Stimulated activated CD4-positive, alpha-beta T cell treated with anti-CD3 and anti-CD28 coated beads, Interleukin-2, amount 100 ng/mL, for 48 hours (primary cell): ENCODE data around the gene NFX1.

ENCODE experiments used
- DNase-seq, 2 donors: peaks; one replicate each; pipeline ENCODE4 v3.0.0-alpha.2; 2020

The NFX1 gene

GRCh38 chr9:33267151-33267767 lies 23.1 kb upstream of the NFX1 start:
- no peak for DNase-seq

- DNase-seq, result no peak
Measured at GRCh38 chr9:33270146-33270545, 20.2 kb upstream of the NFX1 start.

DNA sequence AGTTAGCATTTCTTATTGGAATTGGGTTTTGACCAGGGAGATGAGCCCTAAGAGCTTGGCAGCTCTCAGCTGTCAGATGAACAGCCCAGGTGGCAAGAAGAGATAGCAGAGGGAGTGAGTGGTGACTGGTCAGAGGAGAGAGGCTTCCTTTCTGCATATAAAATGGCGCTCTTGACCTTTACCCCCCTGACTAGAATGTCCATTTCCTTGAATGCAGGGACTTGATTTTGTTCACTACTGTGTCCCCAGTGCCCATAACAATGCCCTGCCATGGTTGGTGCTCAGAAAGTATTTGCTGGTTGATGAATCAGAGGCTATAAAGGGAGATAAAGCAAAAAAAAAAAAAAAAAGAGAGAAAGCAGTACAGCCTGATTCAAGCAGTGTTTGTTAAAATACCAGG lies 18.3 kb upstream of the NFX1 start:
- no peak for DNase-seq

DNA sequence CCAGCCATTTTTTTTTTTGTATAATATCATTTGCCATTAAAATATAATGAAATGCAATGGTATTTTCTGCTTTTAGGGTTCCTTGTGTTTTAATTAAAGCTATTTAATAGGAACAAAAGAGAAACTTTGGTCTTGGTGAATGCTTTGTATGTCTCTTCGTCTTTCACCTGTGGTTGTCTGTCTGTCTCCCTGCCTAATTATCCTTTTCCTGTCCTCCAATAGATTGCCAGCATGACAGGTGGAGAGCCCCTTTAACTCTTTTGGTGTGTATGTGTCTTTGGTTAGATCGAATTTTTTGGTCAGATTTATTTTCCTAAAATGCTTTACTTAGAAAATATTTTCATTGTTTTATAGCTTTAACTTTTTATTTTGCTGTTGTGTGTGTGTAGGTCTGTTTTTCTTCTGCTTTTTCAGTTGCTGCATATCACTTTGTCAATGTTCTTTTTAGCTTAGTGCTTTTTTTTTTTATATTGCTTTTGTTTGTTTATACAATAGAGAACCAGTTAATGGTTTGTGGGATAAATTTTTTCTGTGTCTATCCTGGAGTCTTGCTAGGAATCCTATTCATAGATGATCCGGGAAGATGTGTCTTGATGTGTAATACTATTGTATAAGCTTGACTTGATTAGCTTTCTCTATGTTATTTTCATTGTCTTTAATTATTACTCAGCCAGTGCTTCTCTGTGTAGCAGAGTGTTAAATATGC lies 16.9 kb upstream of the NFX1 start:
- DNase-seq, result no peak

DNA sequence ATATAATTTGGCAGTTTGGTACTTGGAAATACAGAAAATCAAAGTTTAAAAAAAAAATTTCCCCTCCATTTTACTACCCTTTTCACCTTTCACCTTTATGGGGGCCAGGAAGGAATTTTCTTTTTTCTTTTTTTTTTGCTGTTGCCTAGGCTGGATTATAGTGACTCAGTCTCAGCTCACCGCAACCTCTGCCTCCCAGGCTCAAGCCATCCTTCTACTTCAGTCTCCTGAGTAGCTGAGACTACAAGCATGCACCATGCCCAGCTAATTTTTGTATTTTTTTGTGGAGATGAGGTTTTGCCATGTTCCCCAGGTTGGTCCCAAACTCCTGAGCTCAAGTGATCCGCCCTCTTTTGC lies 16.4 kb upstream of the NFX1 start:
- DNase-seq, result no peak

- no peak for DNase-seq
Measured at GRCh38 chr9:33277484-33277883, 12.8 kb upstream of the NFX1 start.

DNA sequence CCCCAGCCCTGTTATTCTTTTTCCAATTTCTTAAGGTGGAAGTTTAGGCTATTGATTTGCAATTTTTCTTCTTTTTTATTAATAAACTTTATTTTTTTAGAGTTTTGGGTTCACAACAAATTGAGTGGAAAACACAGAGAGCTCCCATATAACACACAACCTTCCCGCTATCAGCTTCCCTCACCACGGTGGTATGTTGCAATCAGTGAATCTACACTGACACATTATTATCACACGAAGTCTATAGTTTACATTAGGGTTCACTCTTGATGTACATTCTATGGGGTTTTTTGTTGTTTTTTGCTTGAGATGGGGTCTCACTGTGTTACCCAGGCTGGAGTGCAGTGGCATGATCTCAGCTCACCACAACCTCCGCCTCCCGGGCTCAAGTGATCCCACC lies 4.8 kb upstream of the NFX1 start:
- DNase-seq, result no peak

GRCh38 chr9:33287087-33287490 lies 3.2 kb upstream of the NFX1 start:
- DNase-seq, result peak in 1 of 2 donors; percentile 38

DNA sequence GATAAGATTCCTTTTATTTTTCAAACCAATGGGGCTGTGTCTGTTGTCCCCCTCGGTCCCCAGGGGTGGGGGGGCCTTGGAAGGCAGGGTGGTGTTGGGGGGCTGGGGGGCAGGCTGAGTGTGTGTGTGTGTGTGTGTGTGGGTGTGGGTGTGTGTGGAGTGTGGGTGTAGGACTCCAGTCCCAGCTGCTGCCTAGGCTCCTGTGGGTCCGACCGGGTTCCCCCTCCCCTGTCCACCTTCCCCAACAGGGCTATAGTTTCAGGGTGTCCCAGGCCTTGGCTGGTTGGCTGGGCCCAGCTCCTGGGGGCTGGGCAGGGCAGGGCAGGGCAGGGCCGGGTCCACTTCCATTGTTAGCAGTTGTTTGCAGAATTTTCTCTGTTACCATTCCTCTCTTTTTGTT lies 2.1 kb upstream of the NFX1 start:
- no peak for DNase-seq

DNA sequence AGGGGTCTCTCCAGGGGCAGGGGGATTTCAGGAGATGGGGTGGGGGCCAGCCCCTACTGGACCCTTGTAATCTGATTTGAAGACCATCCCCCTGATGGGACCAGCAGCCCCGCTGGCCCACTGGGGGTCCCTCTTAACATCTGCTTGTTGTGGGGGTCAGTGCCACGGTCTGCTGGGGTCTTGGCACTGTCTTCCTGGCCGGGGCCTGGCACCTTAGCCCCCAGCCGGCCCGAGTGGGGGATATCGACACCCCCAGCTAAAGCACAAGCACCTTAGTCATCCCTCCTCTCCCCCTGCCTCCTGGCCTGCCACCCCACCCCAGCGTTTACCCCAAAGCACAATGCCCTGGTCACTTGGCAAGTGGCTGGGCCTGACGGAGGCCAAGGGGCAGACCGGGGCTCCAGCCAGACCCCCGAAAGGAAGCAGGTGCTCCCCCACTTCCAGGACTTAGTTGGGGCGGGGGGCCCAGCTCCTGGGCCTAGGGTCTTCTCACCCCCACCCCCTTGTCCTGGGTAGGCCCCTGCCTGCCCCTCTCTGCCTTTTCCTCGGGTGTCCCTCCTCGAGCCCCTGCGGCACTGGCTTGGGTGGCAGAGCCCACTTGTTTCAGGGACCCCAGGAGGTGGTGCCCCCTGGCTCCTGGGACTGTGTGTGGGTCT lies 1.4 kb upstream of the NFX1 start:
- no peak for DNase-seq

- DNase-seq, result no peak
Measured at GRCh38 chr9:33289496-33289895, 820 bp upstream of the NFX1 start.

DNA sequence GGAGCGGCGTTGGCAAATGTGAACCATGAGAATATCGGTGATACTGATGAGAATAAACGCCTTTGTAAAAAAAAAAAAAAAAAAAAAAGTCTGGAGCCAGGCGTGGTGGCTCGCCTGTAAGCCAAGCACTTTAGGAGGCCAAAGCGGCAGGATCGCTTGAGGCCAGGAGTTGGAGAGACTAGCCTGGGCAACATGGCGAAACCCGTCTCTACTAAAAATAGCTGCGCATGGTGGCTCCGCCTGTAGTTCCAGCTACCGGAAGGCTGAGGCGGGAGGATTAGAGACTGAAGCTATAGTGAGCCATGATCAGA lies 425 bp upstream of the NFX1 start:
- DNase-seq, result no peak

- no peak for DNase-seq
Measured at GRCh38 chr9:33291031-33291397, 698 bp downstream of the NFX1 start.

DNA sequence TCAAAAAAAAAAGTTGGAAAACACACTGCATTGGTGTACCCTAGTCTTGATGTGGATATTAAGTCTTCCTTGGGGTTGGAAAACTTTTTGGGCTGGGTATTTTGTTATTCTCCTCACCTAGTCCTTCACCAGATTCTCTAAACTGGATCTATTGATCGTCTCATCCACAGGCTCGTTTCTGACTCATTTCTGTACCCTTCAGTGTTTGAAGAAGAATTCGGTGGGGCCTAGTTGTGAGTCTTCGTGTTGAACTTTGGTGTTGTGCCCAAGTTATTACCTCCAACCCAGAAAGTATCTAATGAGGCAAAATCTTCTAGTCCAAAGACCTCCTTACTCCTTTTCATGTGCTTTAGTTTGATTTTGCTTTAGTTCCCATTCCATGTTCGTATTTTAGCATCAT lies 1.6 kb downstream of the NFX1 start:
- DNase-seq, result no peak

DNA sequence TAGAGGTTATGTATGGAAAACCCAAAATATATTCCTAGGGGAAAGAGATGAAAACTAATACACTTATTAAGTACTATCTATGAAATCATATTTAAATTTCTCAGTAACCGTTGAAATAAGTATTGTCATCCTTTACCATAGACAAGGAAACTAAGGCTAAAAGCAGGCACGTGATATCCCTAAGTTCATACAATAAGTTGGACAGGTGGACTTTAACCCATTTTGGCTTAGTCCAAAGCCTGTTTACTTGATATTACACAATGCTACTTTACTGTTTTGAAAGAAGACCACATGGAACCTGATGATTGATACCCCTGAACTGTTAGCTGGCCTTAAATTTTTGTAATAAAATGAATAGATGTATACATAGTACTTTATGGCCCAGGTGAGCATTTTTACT lies 3.5 kb downstream of the NFX1 start:
- DNase-seq, result no peak

GRCh38 chr9:33294670-33295432 lies 4.5 kb downstream of the NFX1 start:
- DNase-seq, result no peak

DNA sequence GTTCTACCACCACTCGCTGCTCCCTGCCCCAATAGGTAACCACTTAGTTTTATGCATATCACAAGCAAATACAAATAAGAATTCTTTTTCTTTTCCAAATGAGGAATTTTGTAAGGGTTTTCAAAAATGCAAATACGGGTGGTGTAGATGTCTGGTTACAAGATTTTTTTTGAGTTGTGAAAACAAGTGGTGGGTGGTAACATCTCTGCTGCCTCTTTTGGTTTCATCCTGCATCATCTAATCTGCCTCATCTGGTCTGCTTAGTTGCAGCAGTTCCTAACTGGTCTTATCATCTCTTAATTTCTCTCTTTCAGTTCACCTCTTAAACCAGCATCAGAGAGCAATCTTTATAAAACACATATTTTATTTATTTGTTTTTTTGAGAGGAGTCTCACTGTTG lies 5.3 kb downstream of the NFX1 start:
- no peak for DNase-seq

DNA sequence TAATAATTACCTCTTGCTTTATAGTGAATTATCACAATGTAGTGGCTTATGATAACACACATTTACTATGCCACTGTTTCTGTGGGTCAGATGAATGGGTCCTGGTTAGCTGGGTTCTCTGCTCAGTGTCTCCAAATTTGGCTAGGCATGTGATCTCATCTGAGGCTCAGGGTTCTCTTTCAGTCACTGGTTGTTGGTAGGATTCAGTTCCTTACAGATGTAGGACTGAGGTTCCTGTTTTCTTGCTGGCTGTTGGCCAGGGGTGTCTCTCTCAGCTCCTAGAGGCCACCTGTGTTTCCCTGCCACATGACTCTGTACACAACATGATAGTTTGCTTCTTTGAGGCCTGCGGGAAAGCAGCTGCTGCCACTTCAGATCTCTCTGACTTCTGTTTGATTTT lies 7.1 kb downstream of the NFX1 start:
- DNase-seq, result no peak

DNA sequence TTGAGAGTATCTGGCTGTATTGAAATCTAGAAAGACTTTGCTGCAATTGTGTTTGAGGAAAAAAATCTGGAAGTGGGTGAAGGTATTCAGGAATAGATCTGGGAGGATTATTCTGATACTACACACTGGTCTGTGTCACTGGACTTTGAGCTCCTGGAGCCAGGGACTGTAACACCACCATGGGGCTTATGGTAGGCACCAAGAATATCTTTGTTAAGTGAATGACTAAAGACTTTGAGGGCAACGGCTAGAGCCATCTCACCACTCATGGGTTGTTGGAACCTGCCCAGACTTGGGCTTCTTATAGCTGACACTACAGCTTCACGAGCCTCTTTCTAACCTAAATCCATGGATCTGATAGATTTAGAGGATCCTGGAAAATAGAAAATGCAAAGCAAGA lies 10.2 kb downstream of the NFX1 start:
- no peak for DNase-seq

DNA sequence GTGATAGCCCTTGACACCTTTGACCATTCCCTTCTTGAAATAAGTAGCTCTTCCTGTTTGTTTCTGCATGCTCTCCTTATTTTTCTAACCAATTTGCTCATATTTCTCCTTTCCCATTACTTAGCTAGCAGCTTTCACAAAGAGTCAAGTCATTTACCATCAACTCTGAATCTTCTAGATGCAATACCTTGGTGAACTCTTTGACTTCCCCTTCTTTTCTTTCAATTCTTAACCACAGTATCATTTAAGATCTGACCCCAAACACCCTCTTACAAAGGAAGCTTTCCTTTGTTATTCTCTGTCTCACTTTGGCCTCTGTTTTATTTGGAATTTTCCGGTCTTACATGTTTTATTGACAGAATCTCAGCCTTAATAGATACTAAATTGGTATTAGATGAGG lies 14.0 kb downstream of the NFX1 start:
- no peak for DNase-seq

DNA sequence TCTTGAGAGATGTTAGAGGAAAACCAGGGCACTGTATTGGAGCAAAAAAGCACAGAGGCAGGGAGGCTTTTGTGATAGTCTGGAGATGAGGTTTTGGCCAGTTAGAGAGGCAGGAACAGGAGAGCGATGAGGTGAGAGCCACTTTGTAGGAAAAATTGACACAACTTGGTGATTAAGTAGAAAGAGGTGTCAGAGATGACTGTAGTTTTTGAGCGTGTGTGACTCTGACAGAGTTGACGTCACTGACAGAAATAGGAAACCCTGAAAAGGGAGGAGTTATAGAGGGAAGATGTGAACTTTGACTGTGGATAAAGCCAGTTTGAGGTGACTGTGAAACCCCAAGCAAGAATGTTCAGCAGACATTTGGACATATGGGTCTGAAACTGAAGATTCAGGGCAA lies 15.7 kb downstream of the NFX1 start:
- DNase-seq, result no peak

- DNase-seq, result no peak
Measured at GRCh38 chr9:33307067-33307466, 16.8 kb downstream of the NFX1 start.

GRCh38 chr9:33309903-33310302 lies 19.6 kb downstream of the NFX1 start:
- no peak for DNase-seq

DNA sequence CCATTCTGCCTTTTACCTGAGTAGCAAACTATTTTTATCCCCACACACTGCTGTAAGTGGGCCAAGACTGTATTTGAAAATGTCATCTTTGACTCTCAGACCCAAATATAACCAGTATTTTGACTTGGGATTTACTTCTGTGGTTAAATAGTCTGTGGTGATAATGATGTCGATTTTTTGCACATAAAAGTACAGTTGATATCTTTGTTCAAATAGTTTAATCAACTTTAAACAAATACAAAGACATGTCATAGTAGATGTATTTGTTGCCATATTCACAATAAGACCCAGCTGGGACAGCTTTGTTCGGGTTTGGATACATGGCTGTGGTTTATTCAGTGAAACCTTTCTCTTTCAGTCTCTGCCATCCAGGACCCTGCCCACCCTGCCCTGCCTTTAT lies 20.4 kb downstream of the NFX1 start:
- DNase-seq, result no peak
